DMS153 treated with DMSO at 0.1 percent for 48 hours (cell line): ENCODE measurements around the gene CELA2B.
"Not testable (repeated sequence)": the region's sequence is repeated elsewhere in the genome, so short reads cannot be mapped to it uniquely, and the experiment has no call there.

ENCODE experiments used
- DNase-seq: peaks from one replicate; lab custom pipeline; 2025; ENCODE audit not compliant: unreplicated experiment; lab: John Stamatoyannopoulos, UW

Gene CELA2B

GRCh38 chr1:15444468-15445389 is 31.2 kb upstream of the CELA2B start:
- no peak for DNase-seq

GRCh38 chr1:15445390-15446122 is 30.3 kb upstream of the CELA2B start:
- no peak for DNase-seq

- DNase-seq: no peak
Observed at GRCh38 chr1:15446212-15446611, 29.7 kb upstream of the CELA2B start.

- no peak for DNase-seq
Observed at GRCh38 chr1:15448877-15449462, 26.9 kb upstream of the CELA2B start.

GRCh38 chr1:15449567-15449966 is 26.3 kb upstream of the CELA2B start:
- DNase-seq: no peak

GRCh38 chr1:15451014-15451722 is 24.7 kb upstream of the CELA2B start:
- no peak for DNase-seq

- DNase-seq: no peak
Observed at GRCh38 chr1:15452216-15452615, 23.7 kb upstream of the CELA2B start.

- DNase-seq: no peak
Observed at GRCh38 chr1:15452866-15453571, 22.9 kb upstream of the CELA2B start.

GRCh38 chr1:15453734-15454133 is 22.2 kb upstream of the CELA2B start:
- DNase-seq: no peak

GRCh38 chr1:15454256-15454655 is 21.6 kb upstream of the CELA2B start:
- no peak for DNase-seq

GRCh38 chr1:15455522-15455921 is 20.4 kb upstream of the CELA2B start:
- no peak for DNase-seq

GRCh38 chr1:15456313-15456954 is 19.5 kb upstream of the CELA2B start, which contains the start of gene CELA2A:
TSS of gene CELA2A (plus strand) at chr1:15456732. CDS start at chr1:15456754, 22 bp downstream.
- DNase-seq: no peak

- no peak for DNase-seq
Observed at GRCh38 chr1:15457585-15457984, 18.3 kb upstream of the CELA2B start.

GRCh38 chr1:15458388-15458787 is 17.5 kb upstream of the CELA2B start:
- not testable (repeated sequence) for DNase-seq

- DNase-seq: no peak
Observed at GRCh38 chr1:15459771-15460707, 15.9 kb upstream of the CELA2B start.

- no peak for DNase-seq
Observed at GRCh38 chr1:15460708-15461095, 15.2 kb upstream of the CELA2B start.

- not testable (repeated sequence) for DNase-seq
Observed at GRCh38 chr1:15463064-15463800, 12.7 kb upstream of the CELA2B start.

- not testable (repeated sequence) for DNase-seq
Observed at GRCh38 chr1:15463926-15464322, 12.0 kb upstream of the CELA2B start.
